SK-N-DZ (cell line): ENCODE results near the gene MGMT.

Source experiments
- DNase-seq: peaks from one replicate; pipeline ENCODE4 v3.0.0-alpha.2; 2015; ENCODE audit warnings: low spot score

Gene MGMT

GRCh38 chr10:129685271-129685670 lies 218.2 kb downstream of the MGMT start:
- DNase-seq = no peak

- no peak for DNase-seq
These were observed 222.6 kb downstream of the MGMT start for GRCh38 chr10:129689671-129690071.

GRCh38 chr10:129690248-129691070 lies 223.4 kb downstream of the MGMT start:
- DNase-seq = no peak

- no peak for DNase-seq
These were observed 225.7 kb downstream of the MGMT start for GRCh38 chr10:129692695-129693094.

- no peak for DNase-seq
These were observed 226.3 kb downstream of the MGMT start for GRCh38 chr10:129693382-129693781.

GRCh38 chr10:129694184-129694583 lies 227.1 kb downstream of the MGMT start:
- DNase-seq = no peak

- no peak for DNase-seq
These were observed 227.7 kb downstream of the MGMT start for GRCh38 chr10:129694691-129695243.

- no peak for DNase-seq
These were observed 228.6 kb downstream of the MGMT start for GRCh38 chr10:129695671-129696070.

GRCh38 chr10:129696636-129697035 lies 229.6 kb downstream of the MGMT start:
- DNase-seq = no peak

GRCh38 chr10:129697463-129698247 lies 230.6 kb downstream of the MGMT start:
- DNase-seq = no peak

- DNase-seq = no peak
These were observed 232.8 kb downstream of the MGMT start for GRCh38 chr10:129699722-129700340.

- DNase-seq = no peak
These were observed 235.6 kb downstream of the MGMT start for GRCh38 chr10:129702605-129703004.

GRCh38 chr10:129703287-129704137 lies 236.5 kb downstream of the MGMT start:
- DNase-seq = peak; percentile 31

- DNase-seq = no peak
These were observed 237.2 kb downstream of the MGMT start for GRCh38 chr10:129704225-129704624.

GRCh38 chr10:129704786-129705525 lies 237.9 kb downstream of the MGMT start:
- DNase-seq = no peak

GRCh38 chr10:129705676-129706075 lies 238.6 kb downstream of the MGMT start:
- DNase-seq = no peak

GRCh38 chr10:129706081-129706480 lies 239.0 kb downstream of the MGMT start:
- DNase-seq = no peak

GRCh38 chr10:129706523-129706922 lies 239.5 kb downstream of the MGMT start:
- DNase-seq = no peak

- DNase-seq = no peak
These were observed 240.7 kb downstream of the MGMT start for GRCh38 chr10:129707406-129708388.
